Mammary epithelial cell (primary cell): ENCODE results near the gene FLOT1.

Experiments used
- EZH2 ChIP-seq: IDR thresholded peaks from 2 replicates; pipeline ENCODE4 v1.6.1; 2012; ENCODE audit warnings: low read length, inconsistent platforms, borderline replicate concordance
- TF ChIP-seq, protein P1 (sequence below), 2 donors: IDR thresholded peaks in 1 of 2; conservative IDR thresholded peaks in 1 of 2; 2 replicates each; pipeline ENCODE4 v1.5.1; 2011 to 2012; ENCODE audit warnings: inconsistent platforms in 2 of 2, low read length in 2 of 2, mild to moderate bottlenecking in 2 of 2, control low read depth in 1 of 2, low read depth in 1 of 2; ENCODE audit not compliant: insufficient read depth in 1 of 2; ENCODE audit errors: extremely low read depth in 1 of 2

- TF ChIP-seq, protein P1, sequence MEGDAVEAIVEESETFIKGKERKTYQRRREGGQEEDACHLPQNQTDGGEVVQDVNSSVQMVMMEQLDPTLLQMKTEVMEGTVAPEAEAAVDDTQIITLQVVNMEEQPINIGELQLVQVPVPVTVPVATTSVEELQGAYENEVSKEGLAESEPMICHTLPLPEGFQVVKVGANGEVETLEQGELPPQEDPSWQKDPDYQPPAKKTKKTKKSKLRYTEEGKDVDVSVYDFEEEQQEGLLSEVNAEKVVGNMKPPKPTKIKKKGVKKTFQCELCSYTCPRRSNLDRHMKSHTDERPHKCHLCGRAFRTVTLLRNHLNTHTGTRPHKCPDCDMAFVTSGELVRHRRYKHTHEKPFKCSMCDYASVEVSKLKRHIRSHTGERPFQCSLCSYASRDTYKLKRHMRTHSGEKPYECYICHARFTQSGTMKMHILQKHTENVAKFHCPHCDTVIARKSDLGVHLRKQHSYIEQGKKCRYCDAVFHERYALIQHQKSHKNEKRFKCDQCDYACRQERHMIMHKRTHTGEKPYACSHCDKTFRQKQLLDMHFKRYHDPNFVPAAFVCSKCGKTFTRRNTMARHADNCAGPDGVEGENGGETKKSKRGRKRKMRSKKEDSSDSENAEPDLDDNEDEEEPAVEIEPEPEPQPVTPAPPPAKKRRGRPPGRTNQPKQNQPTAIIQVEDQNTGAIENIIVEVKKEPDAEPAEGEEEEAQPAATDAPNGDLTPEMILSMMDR (conservative IDR thresholded peaks at IDR 0.05 in 1 of 2, IDR thresholded peaks at IDR 0.05 in 1 of 2; ENCODE audit: extremely low read depth in 1 of 2, insufficient read depth in 1 of 2, low read depth in 1 of 2, low read length in 2 of 2), result no peak
- TF ChIP-seq EZH2, result no peak
Observed at GRCh38 chr6:30763155-30763617, 20.7 kb upstream of the FLOT1 start.
